Ovary (tissue), 9 donors: Measurements from ENCODE around the gene F13A1. TPM values are rescaled to one million over a fixed set of nuclear protein-coding genes. Genes with fewer than 3 reads are reported as not detected.

Source experiments
- DNase-seq, 5 donors: peaks; one replicate each; pipeline ENCODE4 v3.0.0-alpha.2; 2019 to 2020
- H3K27ac ChIP-seq, 2 donors: fragments of 200-600 bp; one replicate each; pipeline versions ENCODE4 v1.5.1 to v1.8.0; 2019 to 2022
- H3K27me3 ChIP-seq: fragments of 200-600 bp; one replicate; pipeline ENCODE4 v1.8.0; 2022
- H3K36me3 ChIP-seq: fragments of 200-600 bp; sonication (generic); one replicate; pipeline ENCODE4 v1.5.1; 2019
- H3K4me1 ChIP-seq: one replicate; pipeline ENCODE4 v1.8.1; 2013; ENCODE audit warnings: mild to moderate bottlenecking, moderate library complexity; ENCODE audit not compliant: insufficient read depth
- H3K4me3 ChIP-seq: fragments of 200-600 bp; sonication (generic); one replicate; pipeline ENCODE4 v1.5.1; 2017
- H3K9me3 ChIP-seq, 2 donors: fragments of 200-600 bp in 1 of 2; sonication (generic) in 1 of 2; one replicate each; pipeline versions ENCODE4 v1.5.1 to v1.8.1; 2013 to 2019; ENCODE audit warnings: mild to moderate bottlenecking in 1 of 2, moderate library complexity in 1 of 2
- CTCF ChIP-seq, 3 donors: fragments of 450-650 bp in 2 of 3; fragments of 200-600 bp in 1 of 3; IDR thresholded peaks; one replicate each; pipeline versions ENCODE4 v1.5.1 to v1.8.0; 2016 to 2022; ENCODE audit warnings: antibody characterized with exemption in 3 of 3, mild to moderate bottlenecking in 1 of 3
- EP300 ChIP-seq: sonication (generic); formaldehyde crosslinking; IDR thresholded peaks from one replicate; pipeline ENCODE4 v1.6.1; 2017; ENCODE audit warnings: antibody characterized with exemption
- POLR2A ChIP-seq: fragments of 450-650 bp; IDR thresholded peaks from one replicate; pipeline ENCODE4 v1.6.1; 2017; ENCODE audit warnings: antibody characterized with exemption, mild to moderate bottlenecking, moderate library complexity
- WGBS, 3 donors: extraction: QIAGEN DNeasy Blood & Tissue Kit in 1 of 3; methylation state at CpG; one replicate each; pipeline versions ENCODE4 v1.1.5 to v1.1.7; 2013 to 2017; 5-methylcytosine and 5-hydroxymethylcytosine counted together
- intact Hi-C, 4 donors: fragments of 100-400 bp; cut with DNase I; formaldehyde crosslinking; loops; one replicate each; pipeline versions ENCODE4 v1.11.0 to v1.15.1; 2022 to 2023
- polyA plus RNA-seq, 2 donors: library from polyadenylated mRNA; stranded (reverse); fragments of 200-250 nt in 1 of 2; fragments of 350-450 nt in 1 of 2; fragmentation: Illumina TruSeq in 1 of 2; extraction: RNeasy Lipid Tissue Mini Kit (QIAGEN cat#74804) in 1 of 2; gene quantifications; one replicate each; pipeline ENCODE4 v1.2.3, GENCODE V29; 2013 to 2014
- total RNA-seq, 7 donors: library from RNA; depleted of rRNA in 2 of 7; stranded (reverse); fragments of >200 nt in 2 of 7; fragmentation: NEBNext Ultra II Directional in 3 of 7; extraction: Animal tissue kit (Norgen Biotek cat#: 25700) in 3 of 7; gene quantifications; one replicate each; pipeline versions ENCODE4 v1.1.0 to v1.2.4, GENCODE V29; 2016 to 2023
- donor health status: DM: no; HTN: no; CAD: no; lungs with moderate emphysema.
- donor health status: DM: no; HTN: no; CAD: no.
- donor health status: Bipolar disorder and iron deficiency.
- donor health status: DM: yes; HTN: yes; CAD: no.
- donor health status: DM: no; HTN: no; CAD: no.
- donor health status: DM: yes; HTN: yes; CAD: no.

Gene F13A1
- total and polyA plus RNA-seq, 9 donors, result 6.2 to 124 (median 25.9) TPM

- intact Hi-C loops, result no loop called here
- Histone ChIP-seq H3K4me3 (no peak overlapping the region), H3K27ac (no peak overlapping the region), H3K4me1 (no peaks in the 10 kb centered on the region), H3K9me3 (no peaks in the 10 kb centered on the region), H3K36me3 (no peaks in the 10 kb centered on the region), H3K27me3 (no peaks in the 10 kb centered on the region)
- no peak for DNase-seq
- TF ChIP-seq POLR2A, result no peak
- 81 to 92% (median 85%) methylated on average over 4 of the region's 4 CpGs for WGBS, 3 donors
These were observed 44.8 kb upstream of the F13A1 start for GRCh38 chr6:6365242-6365641.

GRCh38 chr6:6362056-6362840, 41.8 kb upstream of the F13A1 start:
- no peaks in the 10 kb centered on the region for H3K27me3 ChIP-seq
- no peak overlapping the region for H3K27ac ChIP-seq
- 61 to 68% (median 62%) methylated on average over 5 of the region's 5 CpGs for WGBS, 3 donors
- no peak overlapping the region for H3K4me3 ChIP-seq
- DNase-seq, result no peak
- H3K9me3 ChIP-seq, result no peaks in the 10 kb centered on the region
- intact Hi-C loops, result no loop called here
- no peaks in the 10 kb centered on the region for H3K36me3 ChIP-seq
- H3K4me1 ChIP-seq, result no peaks in the 10 kb centered on the region
- TF ChIP-seq POLR2A, result no peak
- TF ChIP-seq EP300, result no peak
- TF ChIP-seq CTCF (IDR thresholded peaks at IDR 0.05), result no peak

GRCh38 chr6:6357530-6357929, 37.1 kb upstream of the F13A1 start:
- Histone ChIP-seq H3K27me3 (no peaks in the 10 kb centered on the region), H3K27ac (no peak overlapping the region), H3K9me3 (no peaks in the 10 kb centered on the region), H3K36me3 (no peaks in the 10 kb centered on the region), H3K4me1 (no peaks in the 10 kb centered on the region), H3K4me3 (no peak overlapping the region)
- no peak for DNase-seq
- no peak for TF ChIP-seq POLR2A
- no peak for TF ChIP-seq CTCF (IDR thresholded peaks at IDR 0.05)
- no peak for TF ChIP-seq EP300
- 82 to 93% (median 84%) methylated on average over 3 of the region's 3 CpGs for WGBS, 3 donors
- intact Hi-C loops, result no loop called here

GRCh38 chr6:6357032-6357431, 36.6 kb upstream of the F13A1 start:
- Histone ChIP-seq H3K27ac (no peak overlapping the region), H3K27me3 (no peaks in the 10 kb centered on the region), H3K4me1 (no peaks in the 10 kb centered on the region), H3K9me3 (no peaks in the 10 kb centered on the region), H3K4me3 (no peak overlapping the region), H3K36me3 (no peaks in the 10 kb centered on the region)
- TF ChIP-seq POLR2A, result no peak
- TF ChIP-seq EP300, result no peak
- TF ChIP-seq CTCF (IDR thresholded peaks at IDR 0.05), result no peak
- intact Hi-C loops, result no loop called here
- no peak for DNase-seq
- 53 to 66% (median 61%) methylated on average over 6 of the region's 6 CpGs for WGBS, 3 donors

GRCh38 chr6:6352772-6353171, 32.3 kb upstream of the F13A1 start:
- no peak overlapping the region for H3K27ac ChIP-seq
- WGBS, 3 donors, result 88 to 93% (median 89%) methylated on average over 6 of the region's 6 CpGs
- intact Hi-C loops, result no loop called here
- H3K4me3 ChIP-seq, result no peak overlapping the region
- no peak for DNase-seq
- no peaks in the 10 kb centered on the region for H3K27me3 ChIP-seq
- H3K36me3 ChIP-seq, result no peaks in the 10 kb centered on the region
- no peaks in the 10 kb centered on the region for H3K4me1 ChIP-seq
- H3K9me3 ChIP-seq, result no peaks in the 10 kb centered on the region
- TF ChIP-seq CTCF (IDR thresholded peaks at IDR 0.05), result no peak
- TF ChIP-seq POLR2A, result no peak
- TF ChIP-seq EP300, result no peak
